A673 (cell line): ENCODE measurements around the gene GPR179. TPM values are rescaled to one million over a fixed set of nuclear protein-coding genes. Genes with fewer than 3 reads are reported as not detected.

Experiments
- BruUV-seq: library from RNA; stranded (reverse); fragments of 400-500 nt; replicated peaks from 2 replicates; lab custom pipeline; 2021; lab: Mats Ljungman, UMichigan
- CTCF ChIA-PET: fragments of 300-600 bp; sonication (Branson Sonifier 250); formaldehyde crosslinking; loops from one replicate; lab custom pipeline; 2022; ENCODE audit warnings: antibody characterized with exemption; lab: Charles Lee
- POLR2A ChIA-PET: fragments of 300-600 bp; sonication (Branson Sonifier 250); formaldehyde crosslinking; loops from one replicate; lab custom pipeline; 2022; ENCODE audit warnings: antibody characterized with exemption; ENCODE audit not compliant: low non-redundant PET; lab: Charles Lee
- DNase-seq: peaks from one replicate; pipeline ENCODE4 v3.0.0-alpha.2; 2015; ENCODE audit warnings: low spot score
- H3K27ac ChIP-seq: fragments of 200-600 bp; sonication (generic); 2 replicates; pipeline ENCODE4 v1.5.1; 2016; ENCODE audit warnings: mixed run types, low read depth, mild to moderate bottlenecking, mixed read lengths, antibody characterized with exemption, low read length; ENCODE audit not compliant: poor library complexity, severe bottlenecking
- H3K27me3 ChIP-seq: fragments of 200-600 bp; sonication (generic); replicated peaks from 2 replicates; pipeline ENCODE4 v1.6.1; 2017; ENCODE audit warnings: mixed run types, low read depth, mild to moderate bottlenecking, mixed read lengths, antibody characterized with exemption, low read length; ENCODE audit not compliant: insufficient read depth, poor library complexity
- H3K36me3 ChIP-seq: fragments of 200-600 bp; sonication (generic); 2 replicates; pipeline ENCODE4 v1.6.1; 2016; ENCODE audit warnings: mixed run types, mild to moderate bottlenecking, mixed read lengths, antibody characterized with exemption, low read length; ENCODE audit not compliant: insufficient read depth, poor library complexity, severe bottlenecking
- H3K4me1 ChIP-seq: fragments of 200-600 bp; sonication (generic); 2 replicates; pipeline ENCODE4 v1.6.1; 2017; ENCODE audit warnings: mixed run types, mild to moderate bottlenecking, mixed read lengths, antibody characterized with exemption, low read length; ENCODE audit not compliant: insufficient read depth, poor library complexity, severe bottlenecking
- H3K4me3 ChIP-seq: fragments of 200-600 bp; sonication (generic); 2 replicates; pipeline ENCODE4 v1.5.1; 2016; ENCODE audit warnings: low read depth, mixed run types, mild to moderate bottlenecking, mixed read lengths, low read length; ENCODE audit not compliant: poor library complexity, severe bottlenecking
- H3K9me3 ChIP-seq: fragments of 200-600 bp; sonication (generic); 2 replicates; pipeline ENCODE4 v1.6.1; 2016; ENCODE audit warnings: mixed run types, low read depth, mild to moderate bottlenecking, mixed read lengths, antibody characterized with exemption, low read length; ENCODE audit not compliant: poor library complexity, severe bottlenecking
- CTCF ChIP-seq: fragments of 300-800, 200-600 bp; sonication (generic); conservative IDR thresholded peaks from 2 replicates; pipeline ENCODE4 v1.5.1; 2017; ENCODE audit warnings: low read depth, mild to moderate bottlenecking, antibody characterized with exemption, low read length, moderate library complexity, mixed read lengths
- EZH2 ChIP-seq: fragments of 200-600 bp; sonication (generic); IDR thresholded peaks from 2 replicates; pipeline ENCODE4 v1.6.1; 2017; ENCODE audit warnings: borderline replicate concordance, low read depth, mild to moderate bottlenecking, mixed read lengths, antibody characterized with exemption, low read length; ENCODE audit not compliant: poor library complexity, severe bottlenecking
- intact Hi-C: fragments of 100-400 bp; cut with micrococcal nuclease; formaldehyde crosslinking; loops from one replicate; pipeline ENCODE4 v1.10.0; 2022; ENCODE audit not compliant: unreplicated experiment
- total RNA-seq: library from RNA; stranded (reverse); gene quantifications from 2 replicates; pipeline ENCODE4 v1.2.3, GENCODE V29; 2021

The GPR179 gene
- total RNA-seq, 1 experiment from 2014 or later = 0.04 TPM

GRCh38 chr17:38358586-38359513 lies 15.1 kb upstream of the GPR179 start:
- ChIA-PET CTCF (interaction anchor here (0.5 kb wide), 1 partner anchor 32 kb away, joined by 3 read pairs; no protein-coding TSS in a partner anchor), POLR2A (interaction anchor here (0.6 kb wide), 1 partner anchor 1386 kb away, joined by 3 read pairs; no protein-coding TSS in a partner anchor)
- Histone ChIP-seq H3K27ac (no peak overlapping the region), H3K27me3 (no peaks in the 10 kb centered on the region), H3K4me1 (peaks cover 1% of the 10 kb centered on the region), H3K36me3 (no peaks in the 10 kb centered on the region), H3K4me3 (no peak overlapping the region), H3K9me3 (no peaks in the 10 kb centered on the region)
- DNase-seq = no peak
- intact Hi-C loops = no loop called here
- BruUV-seq = no TSS peak
- no peak for TF ChIP-seq EZH2
- no peak for TF ChIP-seq CTCF

- H3K9me3 ChIP-seq = no peaks in the 10 kb centered on the region
- H3K27ac ChIP-seq = no peak overlapping the region
- peaks cover 8% of the 10 kb centered on the region for H3K4me1 ChIP-seq
- DNase-seq = no peak
- ChIA-PET CTCF (no interaction called here), POLR2A (no interaction called here)
- BruUV-seq = no TSS peak
- H3K27me3 ChIP-seq = no peaks in the 10 kb centered on the region
- intact Hi-C loops = no loop called here
- H3K4me3 ChIP-seq = no peak overlapping the region
- TF ChIP-seq CTCF (no peak), EZH2 (no peak)
- H3K36me3 ChIP-seq = no peaks in the 10 kb centered on the region
Measured at GRCh38 chr17:38357486-38358123, 13.8 kb upstream of the GPR179 start.

GRCh38 chr17:38355251-38355650 lies 11.5 kb upstream of the GPR179 start:
- TF ChIP-seq EZH2 = no peak
- TF ChIP-seq CTCF = no peak
- CTCF ChIA-PET = no interaction called here
- no peak overlapping the region for H3K27ac ChIP-seq
- H3K4me3 ChIP-seq = no peak overlapping the region
- H3K36me3 ChIP-seq = no peaks in the 10 kb centered on the region
- POLR2A ChIA-PET = no interaction called here
- no peak for DNase-seq
- intact Hi-C loops = no loop called here
- H3K9me3 ChIP-seq = no peaks in the 10 kb centered on the region
- no peaks in the 10 kb centered on the region for H3K27me3 ChIP-seq
- no TSS peak for BruUV-seq
- H3K4me1 ChIP-seq = peaks cover 8% of the 10 kb centered on the region
